Bronchial epithelial cell (primary cell): ENCODE measurements around the gene ITGA1. TPM values are rescaled to one million over a fixed set of nuclear protein-coding genes. Genes with fewer than 3 reads are reported as not detected.

Experiments
- DNase-seq: peaks from one replicate; pipeline ENCODE4 v3.0.0-alpha.2; 2010; ENCODE audit warnings: low read depth
- FAIRE-seq: peaks from 2 replicates; lab custom pipeline; 2011; peaks lifted over from hg19 to GRCh38; lab: Jason Lieb, UNC
- H3K27me3 ChIP-seq: 2 replicates; pipeline ENCODE4 v1.5.1; 2011; ENCODE audit warnings: low read length; ENCODE audit not compliant: control insufficient read depth, insufficient read depth
- H3K36me3 ChIP-seq: 2 replicates; pipeline ENCODE4 v1.5.1; 2011; ENCODE audit warnings: low read length; ENCODE audit not compliant: control insufficient read depth, insufficient read depth
- H3K4me3 ChIP-seq: 2 replicates; pipeline ENCODE4 v1.5.1; 2011; ENCODE audit warnings: mild to moderate bottlenecking, low read depth, low read length, control low read depth
- CTCF ChIP-seq: IDR thresholded peaks from 2 replicates; pipeline ENCODE4 v1.5.1; 2011; ENCODE audit warnings: mild to moderate bottlenecking, moderate library complexity, low read length, control low read depth, inconsistent platforms; ENCODE audit not compliant: insufficient read depth, severe bottlenecking
- total RNA-seq: library from RNA; depleted of rRNA; stranded (reverse); fragments of >200 nt; gene quantifications from 2 replicates; pipeline ENCODE4 v1.2.1, GENCODE V29; 2014

ITGA1 gene
- total RNA-seq, 1 donor from 2014 or later = 3.7 TPM

GRCh38 chr5:52791366-52791765, 3.6 kb downstream of the ITGA1 start:
- Histone ChIP-seq H3K36me3 (no peaks in the 10 kb centered on the region), H3K27me3 (no peaks in the 10 kb centered on the region), H3K4me3 (no peak overlapping the region)
- DNase-seq (no peak), FAIRE-seq (no peak)
- no peak for TF ChIP-seq CTCF

- no peak for FAIRE-seq
- Histone ChIP-seq H3K4me3 (no peak overlapping the region), H3K27me3 (no peaks in the 10 kb centered on the region), H3K36me3 (no peaks in the 10 kb centered on the region)
- no peak for TF ChIP-seq CTCF
- DNase-seq = peak; percentile 56
Measured at GRCh38 chr5:52794519-52794918, 6.8 kb downstream of the ITGA1 start.

GRCh38 chr5:52796031-52796430, 8.3 kb downstream of the ITGA1 start:
- FAIRE-seq = no peak
- TF ChIP-seq CTCF = no peak

GRCh38 chr5:52796516-52797103, 8.9 kb downstream of the ITGA1 start:
- Histone ChIP-seq H3K4me3 (no peak overlapping the region), H3K36me3 (peaks cover 2% of the 10 kb centered on the region), H3K27me3 (no peaks in the 10 kb centered on the region)
- no peak for TF ChIP-seq CTCF
- DNase-seq (no peak), FAIRE-seq (no peak)

More at GRCh38 chr5:52796031-52796430, 8.3 kb downstream of the ITGA1 start:
- no peaks in the 10 kb centered on the region for H3K36me3 ChIP-seq
- DNase-seq = no peak
- no peaks in the 10 kb centered on the region for H3K27me3 ChIP-seq
- H3K4me3 ChIP-seq = no peak overlapping the region

- peak overlapping the region; percentile 75 for H3K4me3 ChIP-seq
- no peak for DNase-seq
- TF ChIP-seq CTCF = no peak
- peaks cover 2% of the 10 kb centered on the region for H3K36me3 ChIP-seq
- no peaks in the 10 kb centered on the region for H3K27me3 ChIP-seq
- no peak for FAIRE-seq
Measured at GRCh38 chr5:52798938-52799337, 11.2 kb downstream of the ITGA1 start.

- Histone ChIP-seq H3K27me3 (no peaks in the 10 kb centered on the region), H3K4me3 (peak overlapping the region; percentile 75), H3K36me3 (peaks cover 2% of the 10 kb centered on the region)
- TF ChIP-seq CTCF = no peak
- FAIRE-seq (no peak), DNase-seq (no peak)
Measured at GRCh38 chr5:52799358-52799982, 11.8 kb downstream of the ITGA1 start.
